Measurements from ENCODE around the gene MTURN. TPM values are rescaled to one million over a fixed set of nuclear protein-coding genes. Genes with fewer than 3 reads are reported as not detected.

Gene MTURN
- total and polyA plus RNA-seq, 10 of the 15 experiments (the other 5 are each of a cell fraction or from before 2014, with no cell fraction given), result 0.52 to 5.0 (median 3.3) TPM

DNA sequence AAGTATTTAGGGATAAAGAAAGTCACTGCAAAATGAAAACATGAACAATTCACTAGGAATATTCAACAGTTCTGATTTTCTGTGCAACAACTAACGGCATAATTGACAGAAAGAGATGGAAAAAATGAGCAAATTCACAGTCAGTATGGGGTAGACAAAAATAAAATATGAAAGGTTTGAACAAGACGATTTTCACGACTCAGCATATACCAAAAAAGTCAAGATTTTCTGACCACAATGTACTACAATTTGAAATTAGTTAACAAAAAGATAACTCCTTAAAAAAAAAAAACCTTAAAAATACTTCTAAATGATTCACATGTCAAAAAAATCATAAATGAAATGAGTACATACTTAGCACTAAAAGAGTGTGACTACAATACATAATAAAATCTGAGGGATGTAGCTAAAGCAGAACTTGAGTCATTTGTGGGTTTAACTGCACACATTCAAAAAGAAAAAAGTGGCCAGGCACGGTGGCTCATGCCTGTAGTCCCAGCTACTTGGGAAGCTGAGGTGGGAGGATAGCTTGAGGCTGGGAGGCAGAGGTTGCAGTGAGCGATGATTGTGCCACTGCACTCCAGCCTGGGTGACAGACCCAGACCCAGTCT, 22.6 kb upstream of the MTURN start:
- Histone ChIP-seq H3K79me2 (ENCODE audit: control insufficient read depth, insufficient read depth, low read length) (no peaks in the 10 kb centered on the region), H4K20me1 (ENCODE audit: control insufficient read depth, insufficient read depth) (no peaks in the 10 kb centered on the region), H3K4me1 (ENCODE audit: control insufficient read depth, insufficient read depth, low read length) (no peaks in the 10 kb centered on the region), H3K9ac (ENCODE audit: control insufficient read depth, insufficient read depth, low read length) (no peak overlapping the region), H3K27me3 (replicated peaks in 1 of 2; ENCODE audit: control insufficient read depth in 2 of 2, insufficient read depth in 2 of 2, low read length in 1 of 2) (no peaks in the 10 kb centered on the region), H3K27ac (ENCODE audit: control insufficient read depth, insufficient read depth) (no peak overlapping the region), H2AFZ (ENCODE audit: control insufficient read depth, low read depth, low read length) (no peak overlapping the region), H3K9me3 (replicated peaks; ENCODE audit: control insufficient read depth, insufficient read depth, low read length) (no peaks in the 10 kb centered on the region; the same call in 1 of the 3 replicates), H3K4me3 (no peak overlapping the region), H3K36me3 (ENCODE audit: control insufficient read depth in 2 of 2, insufficient read depth in 2 of 2, low read length in 1 of 2) (no peaks in the 10 kb centered on the region), H3K4me2 (ENCODE audit: control insufficient read depth, insufficient read depth) (no peak overlapping the region)
- no peak for DNase-seq (ENCODE audit: low read depth, low spot score)
- BruUV-seq (replicated peaks), result no TSS peak
- WGBS (ENCODE audit: insufficient coverage, insufficient replicate concordance, low lambda C conversion rate, missing lambda C conversion rate), result 56% methylated on average over 5 of the region's 5 CpGs
- in situ Hi-C loops (cut with MboI), result no loop called here
- TF ChIP-seq DPF2 (IDR thresholded peaks at IDR 0.05) (no peak), RB1 (IDR thresholded peaks at IDR 0.05; ENCODE audit: borderline replicate concordance) (no peak), CHD4 (IDR thresholded peaks at IDR 0.05) (no peak)
- ChIA-PET SMC1A (ENCODE audit: uncharacterized antibody, unreplicated experiment) (interaction anchor here (0.8 to 1.5 kb wide), 2 partner anchors 11 to 35 kb away, joined by 3 read pairs; no protein-coding TSS in a partner anchor), CTCF (interaction anchor here (0.9 kb wide), 1 partner anchor 18 kb away, joined by 4 read pairs; no protein-coding TSS in a partner anchor), RAD21 (ENCODE audit: unreplicated experiment) (no interaction called here), POLR2A (no interaction called here)
- intact Hi-C loops (cut with micrococcal nuclease; ENCODE audit: unreplicated experiment), result no loop called here
- no peak for ATAC-seq
- no peak for FAIRE-seq

GRCh38 chr7:30113144-30113543, 21.6 kb upstream of the MTURN start:
- Histone ChIP-seq H2AFZ (ENCODE audit: control insufficient read depth, low read depth, low read length) (no peak overlapping the region), H3K9me3 (replicated peaks; ENCODE audit: control insufficient read depth, insufficient read depth, low read length) (no peaks in the 10 kb centered on the region; the same call in 1 of the 3 replicates), H3K4me2 (ENCODE audit: control insufficient read depth, insufficient read depth) (no peak overlapping the region), H3K4me1 (ENCODE audit: control insufficient read depth, insufficient read depth, low read length) (no peaks in the 10 kb centered on the region), H3K27ac (ENCODE audit: control insufficient read depth, insufficient read depth) (no peak overlapping the region), H3K27me3 (replicated peaks in 1 of 2; ENCODE audit: control insufficient read depth in 2 of 2, insufficient read depth in 2 of 2, low read length in 1 of 2) (no peaks in the 10 kb centered on the region), H4K20me1 (ENCODE audit: control insufficient read depth, insufficient read depth) (no peaks in the 10 kb centered on the region), H3K4me3 (no peak overlapping the region), H3K9ac (ENCODE audit: control insufficient read depth, insufficient read depth, low read length) (no peak overlapping the region), H3K79me2 (ENCODE audit: control insufficient read depth, insufficient read depth, low read length) (no peaks in the 10 kb centered on the region), H3K36me3 (ENCODE audit: control insufficient read depth in 2 of 2, insufficient read depth in 2 of 2, low read length in 1 of 2) (no peaks in the 10 kb centered on the region)
- intact Hi-C loops (cut with micrococcal nuclease; ENCODE audit: unreplicated experiment) (no loop called here), in situ Hi-C loops (cut with MboI) (no loop called here)
- TF ChIP-seq CREB1 (IDR thresholded peaks at IDR 0.05; ENCODE audit: low read depth), result no peak
- FAIRE-seq (no peak), DNase-seq (ENCODE audit: low read depth, low spot score) (no peak), ATAC-seq (no peak)
- ChIA-PET POLR2A (no interaction called here), CTCF (interaction anchor here (0.6 kb wide), 1 partner anchor 22 kb away, joined by 4 read pairs; no protein-coding TSS in a partner anchor), RAD21 (ENCODE audit: unreplicated experiment) (no interaction called here), SMC1A (ENCODE audit: uncharacterized antibody, unreplicated experiment) (interaction anchor here (0.6 to 1.5 kb wide), 4 partner anchors 31 to 222 kb away, joined by 3 read pairs; no protein-coding TSS in a partner anchor)
- BruUV-seq (replicated peaks), result no TSS peak

All from GM12878 (cell line).